WTC11 (cell line): Measurements from ENCODE around the gene ACO2. TPM values are rescaled to one million over a fixed set of nuclear protein-coding genes. Genes with fewer than 3 reads are reported as not detected.

Experiments
- ATAC-seq: fragments of 200-7000 bp; cut with Tn5 transposase; 2 replicates; pipeline ENCODE4 v1.10.0; 2021; ENCODE audit warnings: mild to moderate bottlenecking, moderate library complexity
- CTCF ChIA-PET: fragments of 300-600 bp; sonication (Branson Sonifier 250); formaldehyde crosslinking; loops from one replicate; lab custom pipeline; 2021; ENCODE audit warnings: antibody characterized with exemption; lab: Charles Lee
- POLR2A ChIA-PET: fragments of 350-600 bp; sonication (Branson Sonifier 250); formaldehyde crosslinking; loops from one replicate; lab custom pipeline; 2021; ENCODE audit warnings: antibody characterized with exemption; lab: Charles Lee
- DNase-seq: peaks from one replicate; pipeline ENCODE4 v3.0.0; 2021; ENCODE audit warnings: low spot score
- H3K27ac Mint-ChIP-seq: 2 replicates; pipeline ENCODE4 v1.8.0; 2021; ENCODE audit warnings: mixed read lengths
- H3K27me3 Mint-ChIP-seq: 2 replicates; pipeline ENCODE4 v1.8.0; 2021; ENCODE audit warnings: low read depth, mild to moderate bottlenecking, moderate library complexity, mixed read lengths
- H3K36me3 Mint-ChIP-seq: 2 replicates; pipeline ENCODE4 v1.8.0; 2021; ENCODE audit warnings: mixed read lengths
- H3K4me1 Mint-ChIP-seq: 2 replicates; pipeline ENCODE4 v1.8.0; 2022; ENCODE audit warnings: mixed read lengths
- H3K4me3 Mint-ChIP-seq: 2 replicates; pipeline ENCODE4 v1.8.0; 2021; ENCODE audit warnings: mild to moderate bottlenecking, moderate library complexity, mixed read lengths
- H3K9me3 Mint-ChIP-seq: 2 replicates; pipeline ENCODE4 v1.8.0; 2021; ENCODE audit warnings: mixed read lengths
- CBFB ChIP-seq: sonication (generic); formaldehyde crosslinking; IDR thresholded peaks from 2 replicates; pipeline ENCODE4 v1.8.1; 2022; ENCODE audit warnings: mild to moderate bottlenecking, low read depth, missing genetic modification reagents
- EMX1 ChIP-seq: fragments of 250-450 bp; sonication (Bioruptor Pico); IDR thresholded peaks from 2 replicates; pipeline ENCODE4 v1.8.0; 2021; ENCODE audit warnings: mild to moderate bottlenecking
- ERG ChIP-seq: fragments of 250-450 bp; sonication (Bioruptor Pico); IDR thresholded peaks from 2 replicates; pipeline ENCODE4 v1.8.0; 2021; ENCODE audit warnings: mild to moderate bottlenecking
- GRHL2 ChIP-seq: fragments of 250-450 bp; sonication (Bioruptor Pico); IDR thresholded peaks from 2 replicates; pipeline ENCODE4 v1.8.0; 2022; ENCODE audit warnings: mild to moderate bottlenecking, moderate library complexity; ENCODE audit not compliant: insufficient replicate concordance, severe bottlenecking
- HMGXB4 ChIP-seq: sonication (generic); formaldehyde crosslinking; IDR thresholded peaks from 2 replicates; pipeline ENCODE4 v1.8.1; 2023; ENCODE audit warnings: mild to moderate bottlenecking, moderate library complexity, missing genetic modification reagents
- MXD4 ChIP-seq: fragments of 250-450 bp; sonication (Bioruptor Pico); IDR thresholded peaks from 2 replicates; pipeline ENCODE4 v1.8.0; 2021; ENCODE audit warnings: mild to moderate bottlenecking, moderate library complexity, borderline replicate concordance
- MYBL2 ChIP-seq: sonication (generic); formaldehyde crosslinking; IDR thresholded peaks from 2 replicates; pipeline ENCODE4 v1.8.1; 2023; ENCODE audit warnings: mild to moderate bottlenecking, moderate library complexity, missing genetic modification reagents
- NR1H2 ChIP-seq: sonication (generic); formaldehyde crosslinking; IDR thresholded peaks from 2 replicates; pipeline ENCODE4 v1.9.0; 2021; ENCODE audit warnings: mild to moderate bottlenecking, moderate library complexity, missing genetic modification reagents
- PRRX2 ChIP-seq: fragments of 250-450 bp; sonication (Bioruptor Pico); IDR thresholded peaks from 2 replicates; pipeline ENCODE4 v1.8.0; 2021; ENCODE audit warnings: mild to moderate bottlenecking
- RORB ChIP-seq: fragments of 250-450 bp; sonication (Bioruptor Pico); IDR thresholded peaks from 2 replicates; pipeline ENCODE4 v1.9.0; 2021; ENCODE audit warnings: mild to moderate bottlenecking
- SMAD4 ChIP-seq: sonication (generic); formaldehyde crosslinking; IDR thresholded peaks from 2 replicates; pipeline ENCODE4 v1.8.0; 2022; ENCODE audit warnings: mild to moderate bottlenecking, missing genetic modification reagents
- TCF7 ChIP-seq: sonication (generic); formaldehyde crosslinking; IDR thresholded peaks from 2 replicates; pipeline ENCODE4 v1.8.0; 2022; ENCODE audit warnings: mild to moderate bottlenecking, low read depth, missing genetic modification reagents, moderate library complexity
- ZBTB21 ChIP-seq: sonication (generic); formaldehyde crosslinking; IDR thresholded peaks from 2 replicates; pipeline ENCODE4 v1.8.1; 2023; ENCODE audit warnings: mild to moderate bottlenecking, missing genetic modification reagents, borderline replicate concordance
- ZNF423 ChIP-seq: fragments of 250-450 bp; sonication (Bioruptor Pico); IDR thresholded peaks from 2 replicates; pipeline ENCODE4 v2.1.2; 2022; ENCODE audit warnings: mild to moderate bottlenecking, moderate library complexity
- ZNF425 ChIP-seq: fragments of 250-450 bp; sonication (Bioruptor Pico); conservative IDR thresholded peaks from 2 replicates; pipeline ENCODE4 v1.9.0; 2021; ENCODE audit warnings: mild to moderate bottlenecking
- ZNF532 ChIP-seq: fragments of 250-450 bp; sonication (Bioruptor Pico); IDR thresholded peaks from 2 replicates; pipeline ENCODE4 v1.9.0; 2021; ENCODE audit warnings: mild to moderate bottlenecking, borderline replicate concordance
- ZNF671 ChIP-seq: fragments of 250-450 bp; sonication (Bioruptor Pico); IDR thresholded peaks from 2 replicates; pipeline ENCODE4 v1.8.0; 2021; ENCODE audit warnings: mild to moderate bottlenecking
- total RNA-seq: library from RNA; stranded (reverse); gene quantifications from 3 replicates; pipeline ENCODE4 v1.2.3, GENCODE V29; 2021
- TF ChIP-seq, protein P1 (sequence below): sonication (generic); formaldehyde crosslinking; IDR thresholded peaks from 2 replicates; pipeline ENCODE4 v1.8.0; 2023; ENCODE audit warnings: missing genetic modification reagents
- TF ChIP-seq, protein P2 (sequence below): sonication (generic); formaldehyde crosslinking; IDR thresholded peaks from 2 replicates; pipeline ENCODE4 v1.8.1; 2022; ENCODE audit warnings: low read depth, mild to moderate bottlenecking, moderate library complexity, missing genetic modification reagents, borderline replicate concordance

ACO2 gene
- total RNA-seq, 1 experiment from 2014 or later: 104 TPM

- no peaks in the 10 kb centered on the region for H3K9me3 Mint-ChIP-seq
- POLR2A ChIA-PET: no interaction called here
- CTCF ChIA-PET: interaction anchor here (1.1 to 2.0 kb wide), 3 partner anchors 24 to 93 kb away, joined by 3 to 5 read pairs (median 3); no protein-coding TSS in a partner anchor
Measured at GRCh38 chr22:41573677-41574076, 104.8 kb downstream of the ACO2 start.

More at GRCh38 chr22:41573677-41574076, 104.8 kb downstream of the ACO2 start:
- Mint-ChIP-seq H3K36me3 (no peaks in the 10 kb centered on the region), H3K4me3 (no peak overlapping the region), H3K4me1 (no peaks in the 10 kb centered on the region), H3K27me3 (peaks cover 4% of the 10 kb centered on the region; the same call in 1 of the 2 replicates), H3K27ac (no peak overlapping the region)
- TF ChIP-seq ZNF532 (CRISPR knock-in tag) (no peak), EMX1 (CRISPR knock-in tag) (no peak), TCF7 (CRISPR knock-in tag) (no peak), HMGXB4 (CRISPR knock-in tag) (no peak), CBFB (CRISPR knock-in tag) (no peak), SMAD4 (CRISPR knock-in tag) (no peak), ZNF671 (CRISPR knock-in tag) (no peak), ZBTB21 (no peak), PRRX2 (CRISPR knock-in tag) (no peak), ZNF425 (CRISPR knock-in tag) (no peak), NR1H2 (CRISPR knock-in tag) (no peak), GRHL2 (CRISPR knock-in tag) (no peak), MYBL2 (CRISPR knock-in tag) (no peak), ERG (no peak), ZNF423 (CRISPR knock-in tag) (no peak), RORB (CRISPR knock-in tag) (no peak), MXD4 (CRISPR knock-in tag) (no peak)
- TF ChIP-seq, protein P1, sequence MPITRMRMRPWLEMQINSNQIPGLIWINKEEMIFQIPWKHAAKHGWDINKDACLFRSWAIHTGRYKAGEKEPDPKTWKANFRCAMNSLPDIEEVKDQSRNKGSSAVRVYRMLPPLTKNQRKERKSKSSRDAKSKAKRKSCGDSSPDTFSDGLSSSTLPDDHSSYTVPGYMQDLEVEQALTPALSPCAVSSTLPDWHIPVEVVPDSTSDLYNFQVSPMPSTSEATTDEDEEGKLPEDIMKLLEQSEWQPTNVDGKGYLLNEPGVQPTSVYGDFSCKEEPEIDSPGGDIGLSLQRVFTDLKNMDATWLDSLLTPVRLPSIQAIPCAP (CRISPR knock-in tag): no peak
- TF ChIP-seq, protein P2, sequence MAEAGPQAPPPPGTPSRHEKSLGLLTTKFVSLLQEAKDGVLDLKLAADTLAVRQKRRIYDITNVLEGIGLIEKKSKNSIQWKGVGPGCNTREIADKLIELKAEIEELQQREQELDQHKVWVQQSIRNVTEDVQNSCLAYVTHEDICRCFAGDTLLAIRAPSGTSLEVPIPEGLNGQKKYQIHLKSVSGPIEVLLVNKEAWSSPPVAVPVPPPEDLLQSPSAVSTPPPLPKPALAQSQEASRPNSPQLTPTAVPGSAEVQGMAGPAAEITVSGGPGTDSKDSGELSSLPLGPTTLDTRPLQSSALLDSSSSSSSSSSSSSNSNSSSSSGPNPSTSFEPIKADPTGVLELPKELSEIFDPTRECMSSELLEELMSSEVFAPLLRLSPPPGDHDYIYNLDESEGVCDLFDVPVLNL (CRISPR knock-in tag): no peak
- DNase-seq: no peak
- ATAC-seq: no peak
